MM.1S (cell line): Measurements from ENCODE around the gene CAMK2G.

Experiments used
- DNase-seq: peaks from one replicate; pipeline ENCODE4 v3.0.0-alpha.2; 2015
- H2AFZ ChIP-seq: fragments of 300-600 bp; sonication (generic); 2 replicates; pipeline ENCODE4 v1.6.0; 2016; ENCODE audit warnings: antibody characterized with exemption, low read length
- H3F3A ChIP-seq: fragments of 300-600 bp; sonication (generic); 2 replicates; pipeline ENCODE4 v1.6.1; 2016; ENCODE audit warnings: mild to moderate bottlenecking, antibody characterized with exemption, low read length, moderate library complexity, mixed read lengths; ENCODE audit not compliant: insufficient read depth
- H3K27ac ChIP-seq: fragments of 300-600 bp; sonication (generic); 2 replicates; pipeline ENCODE4 v1.5.1; 2016; ENCODE audit warnings: mild to moderate bottlenecking, low read length
- H3K27me3 ChIP-seq: fragments of 300-600 bp; sonication (generic); replicated peaks from 2 replicates; pipeline ENCODE4 v1.6.0; 2016; ENCODE audit warnings: low read length; ENCODE audit not compliant: insufficient read depth
- H3K36me3 ChIP-seq: fragments of 300-600 bp; sonication (generic); replicated peaks from 2 replicates; pipeline ENCODE4 v1.6.1; 2016; ENCODE audit warnings: mild to moderate bottlenecking, low read length, mixed read lengths; ENCODE audit not compliant: insufficient read depth
- H3K4me1 ChIP-seq: fragments of 300-600 bp; sonication (generic); 2 replicates; pipeline ENCODE4 v1.6.1; 2016; ENCODE audit warnings: low read length, mixed read lengths
- H3K4me2 ChIP-seq: fragments of 300-600 bp; sonication (generic); 2 replicates; pipeline ENCODE4 v1.6.0; 2016; ENCODE audit warnings: low read depth, low read length
- H3K4me3 ChIP-seq: fragments of 300-600 bp; sonication (generic); 2 replicates; pipeline ENCODE4 v1.5.1; 2016; ENCODE audit warnings: low read length, mixed read lengths
- H3K79me2 ChIP-seq: fragments of 300-600 bp; sonication (generic); 2 replicates; pipeline ENCODE4 v1.6.1; 2016; ENCODE audit warnings: mixed run types, low read length, mixed read lengths
- H3K9ac ChIP-seq: fragments of 300-600 bp; sonication (generic); 2 replicates; pipeline ENCODE4 v1.6.1; 2016; ENCODE audit warnings: low read length, mixed read lengths
- H3K9me2 ChIP-seq: fragments of 300-600 bp; sonication (generic); replicated peaks from 2 replicates; pipeline ENCODE4 v1.6.1; 2016; ENCODE audit warnings: mild to moderate bottlenecking, low read length, mixed read lengths; ENCODE audit not compliant: insufficient read depth
- H3K9me3 ChIP-seq: fragments of 300-600 bp; sonication (generic); replicated peaks from 2 replicates; pipeline ENCODE4 v1.6.1; 2016; ENCODE audit warnings: mild to moderate bottlenecking, low read length, mixed read lengths; ENCODE audit not compliant: insufficient read depth
- H4K20me1 ChIP-seq: fragments of 300-600 bp; sonication (generic); 2 replicates; pipeline ENCODE4 v1.6.1; 2016; ENCODE audit warnings: mild to moderate bottlenecking, low read length, moderate library complexity, mixed read lengths; ENCODE audit not compliant: insufficient read depth
- CTCF ChIP-seq: fragments of 300-600 bp; sonication (generic); IDR thresholded peaks from 2 replicates; pipeline ENCODE4 v1.5.1; 2016; ENCODE audit warnings: antibody characterized with exemption, low read length, mixed read lengths
- EZH2 ChIP-seq: fragments of 300-600 bp; sonication (generic); optimal IDR thresholded peaks from 2 replicates; pipeline ENCODE3; 2017; ENCODE audit warnings: low read depth, mild to moderate bottlenecking, antibody characterized with exemption, low read length, mixed read lengths
- EZH2phosphoT487 ChIP-seq: fragments of 300-600 bp; sonication (generic); IDR thresholded peaks from 2 replicates; pipeline ENCODE4 v1.6.1; 2018; ENCODE audit warnings: antibody characterized with exemption, low read length

Gene CAMK2G

GRCh38 chr10:73859784-73860491 lies 14.4 kb downstream of the CAMK2G start:
- H3K79me2 ChIP-seq, result peaks cover 12% of the 10 kb centered on the region; the same call in 1 of the 2 replicates
- H3K4me2 ChIP-seq, result no peak overlapping the region
- H3F3A ChIP-seq, result no peaks in the 10 kb centered on the region
- TF ChIP-seq EZH2phosphoT487, result no peak
- no peak overlapping the region for H3K9ac ChIP-seq
- H4K20me1 ChIP-seq, result no peaks in the 10 kb centered on the region
- H3K27ac ChIP-seq, result no peak overlapping the region
- no peaks in the 10 kb centered on the region for H3K36me3 ChIP-seq
- H2AFZ ChIP-seq, result no peak overlapping the region
- no peak overlapping the region for H3K4me3 ChIP-seq
- no peaks in the 10 kb centered on the region for H3K27me3 ChIP-seq
- DNase-seq, result no peak
- no peaks in the 10 kb centered on the region for H3K9me2 ChIP-seq
- peaks cover under 1% of the 10 kb centered on the region for H3K4me1 ChIP-seq
- no peaks in the 10 kb centered on the region for H3K9me3 ChIP-seq

GRCh38 chr10:73859428-73859783 lies 14.9 kb downstream of the CAMK2G start:
- Histone ChIP-seq H3K79me2 (0 out of 2 replicates have a peak, but pooled peaks cover 10% of the 10 kb centered on the region), H3K4me3 (no peak overlapping the region), H2AFZ (no peak overlapping the region), H3K4me2 (no peak overlapping the region), H3K4me1 (no peaks in the 10 kb centered on the region), H3K27me3 (no peaks in the 10 kb centered on the region), H4K20me1 (no peaks in the 10 kb centered on the region), H3K27ac (no peak overlapping the region), H3K9me2 (no peaks in the 10 kb centered on the region), H3F3A (no peaks in the 10 kb centered on the region), H3K9me3 (no peaks in the 10 kb centered on the region), H3K36me3 (no peaks in the 10 kb centered on the region), H3K9ac (no peak overlapping the region)
- TF ChIP-seq CTCF, result no peak
- TF ChIP-seq EZH2phosphoT487, result no peak
- TF ChIP-seq EZH2, result no peak
- DNase-seq, result no peak

- no peak for DNase-seq
- Histone ChIP-seq H3K4me3 (no peak overlapping the region), H3K79me2 (0 out of 2 replicates have a peak, but pooled peaks cover 10% of the 10 kb centered on the region), H3K27ac (no peak overlapping the region), H3K9me2 (no peaks in the 10 kb centered on the region), H3K36me3 (no peaks in the 10 kb centered on the region), H3K4me1 (no peaks in the 10 kb centered on the region), H4K20me1 (no peaks in the 10 kb centered on the region), H3K4me2 (no peak overlapping the region), H3K9me3 (no peaks in the 10 kb centered on the region), H3K9ac (no peak overlapping the region), H3F3A (no peaks in the 10 kb centered on the region), H3K27me3 (no peaks in the 10 kb centered on the region), H2AFZ (no peak overlapping the region)
- TF ChIP-seq EZH2phosphoT487, result no peak
These were observed 15.5 kb downstream of the CAMK2G start for GRCh38 chr10:73858750-73859427.

GRCh38 chr10:73858013-73858708 lies 16.2 kb downstream of the CAMK2G start:
- H3K27me3 ChIP-seq, result no peaks in the 10 kb centered on the region
- no peaks in the 10 kb centered on the region for H3K36me3 ChIP-seq
- no peaks in the 10 kb centered on the region for H3F3A ChIP-seq
- TF ChIP-seq EZH2phosphoT487 (no peak), CTCF (no peak), EZH2 (no peak)
- DNase-seq, result no peak
- no peak overlapping the region for H3K4me3 ChIP-seq
- no peak overlapping the region for H2AFZ ChIP-seq
- H3K79me2 ChIP-seq, result 0 out of 2 replicates have a peak, but pooled peaks cover 5% of the 10 kb centered on the region
- H4K20me1 ChIP-seq, result no peaks in the 10 kb centered on the region
- no peaks in the 10 kb centered on the region for H3K4me1 ChIP-seq
- no peak overlapping the region for H3K9ac ChIP-seq
- no peak overlapping the region for H3K4me2 ChIP-seq
- no peak overlapping the region for H3K27ac ChIP-seq
- no peaks in the 10 kb centered on the region for H3K9me2 ChIP-seq
- H3K9me3 ChIP-seq, result no peaks in the 10 kb centered on the region
